ENCODE data around the gene SPDYE17.
"Not testable (repeated sequence)": the region's sequence is repeated elsewhere in the genome, so short reads cannot be mapped to it uniquely, and the experiment has no call there.

SPDYE17 gene

DNA sequence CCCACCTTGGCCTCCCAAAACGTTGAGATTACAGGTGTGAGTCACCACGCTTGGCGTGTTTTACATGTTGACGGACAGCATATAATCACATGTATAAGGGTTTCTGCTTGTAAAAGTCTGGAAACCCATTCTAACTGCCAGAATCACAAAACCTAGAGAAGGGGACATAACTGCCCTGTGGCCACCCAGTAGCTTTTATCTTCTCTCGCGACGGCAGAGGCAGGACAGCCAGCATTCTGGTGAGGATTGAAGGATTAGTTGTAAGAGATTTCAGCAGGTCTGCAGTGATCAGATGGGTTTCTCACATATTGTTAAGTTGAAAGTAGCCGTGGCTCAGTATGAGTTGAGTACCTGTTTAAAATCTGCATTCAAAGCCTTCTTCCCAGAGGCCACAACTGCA, 59.8 kb downstream of the SPDYE17 start:
- not testable (repeated sequence) for DNase-seq (ENCODE audit: low read depth, low spot score)

All from activated CD4-positive, CD25-positive, alpha-beta regulatory T cell treated with anti-CD3 and anti-CD28 coated beads, Interleukin-2, amount 50 U/mL, for 16 hours (primary cell).